ENCODE results near the gene TCAIM.

DNA sequence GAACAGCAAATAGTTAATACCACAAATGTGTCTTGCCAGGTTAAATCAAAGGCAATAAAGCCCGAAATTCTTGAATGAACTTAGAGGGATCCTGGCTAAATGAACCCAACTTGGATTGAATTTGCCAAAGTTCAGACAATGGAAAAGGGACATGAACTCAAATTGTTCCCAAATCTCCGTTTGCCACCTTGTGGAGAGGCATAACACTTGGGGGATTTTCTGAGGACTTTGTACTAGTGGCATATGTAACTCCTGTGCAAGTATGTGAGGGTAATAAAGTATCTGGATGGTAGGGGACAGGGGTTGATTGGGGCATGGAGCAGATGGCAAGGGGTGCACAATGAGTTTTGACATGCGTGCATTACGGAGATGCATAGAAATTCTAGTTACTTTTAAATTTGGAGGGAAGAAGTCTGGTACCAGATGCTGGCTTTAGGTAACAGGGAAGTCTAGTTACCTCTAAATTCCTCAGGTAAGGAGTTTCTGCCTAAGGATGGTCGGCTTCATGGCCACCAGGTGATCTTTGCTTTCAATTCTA lies 1.2 kb upstream of the TCAIM start:
- TF ChIP-seq CTCF (optimal IDR thresholded peaks at IDR 0.05 in 1 of 3, IDR thresholded peaks at IDR 0.05 in 1 of 3, conservative IDR thresholded peaks at IDR 0.05 in 1 of 3; ENCODE audit: extremely low read depth in 1 of 3, insufficient read depth in 2 of 3, low read length in 3 of 3) (peak in 1 of 3 experiments; percentile 9), EZH2 (IDR thresholded peaks at IDR 0.05; ENCODE audit: low read length) (no peak)
